T1000 (cell line): ENCODE results near the gene TEKTIP1.

ENCODE experiments used
- DNase-seq: peaks from one replicate; lab custom pipeline; 2025; ENCODE audit warnings: mixed read lengths; lab: John Stamatoyannopoulos, UW

The TEKTIP1 gene

DNA sequence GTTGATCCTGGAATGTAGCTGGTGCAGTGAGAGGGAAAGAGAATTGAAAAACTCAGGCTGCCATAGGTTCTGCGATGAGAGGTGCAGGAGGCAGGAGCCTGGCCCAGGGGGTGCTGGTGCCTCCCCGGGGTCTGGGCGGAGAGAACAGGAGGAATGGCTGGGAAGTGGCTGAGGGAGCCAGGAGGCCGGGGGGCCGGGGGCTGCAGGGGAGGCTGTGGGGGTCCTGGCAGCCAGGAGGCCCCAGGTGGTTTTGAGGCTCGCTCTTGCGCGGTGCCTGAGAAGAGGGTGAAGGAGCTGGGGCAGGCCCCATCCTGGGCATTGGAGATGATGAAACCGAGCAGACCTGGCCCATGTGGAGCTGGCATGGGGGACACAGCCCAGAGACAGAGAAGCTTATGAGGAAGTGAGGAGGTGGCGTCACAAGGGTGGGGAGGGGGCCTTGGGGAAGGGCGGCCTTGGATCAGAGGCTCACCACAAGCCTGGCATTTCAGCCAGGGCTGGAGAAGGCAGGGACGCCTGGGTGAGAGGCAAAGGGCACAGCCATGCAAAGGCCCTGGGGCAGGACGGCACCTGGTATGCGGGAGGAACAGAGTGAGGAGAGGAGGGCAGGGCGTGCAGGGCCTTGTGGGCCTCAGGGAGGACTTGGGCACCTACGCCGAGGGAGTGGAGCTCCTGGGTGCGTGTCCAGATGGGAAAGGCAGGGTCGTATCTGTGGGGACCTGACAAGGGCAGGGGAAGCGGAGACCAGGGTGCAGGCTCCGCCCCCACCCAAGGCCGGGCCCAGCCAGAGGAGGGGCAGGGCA, 1.3 kb upstream of the TEKTIP1 start:
- DNase-seq: no peak

DNA sequence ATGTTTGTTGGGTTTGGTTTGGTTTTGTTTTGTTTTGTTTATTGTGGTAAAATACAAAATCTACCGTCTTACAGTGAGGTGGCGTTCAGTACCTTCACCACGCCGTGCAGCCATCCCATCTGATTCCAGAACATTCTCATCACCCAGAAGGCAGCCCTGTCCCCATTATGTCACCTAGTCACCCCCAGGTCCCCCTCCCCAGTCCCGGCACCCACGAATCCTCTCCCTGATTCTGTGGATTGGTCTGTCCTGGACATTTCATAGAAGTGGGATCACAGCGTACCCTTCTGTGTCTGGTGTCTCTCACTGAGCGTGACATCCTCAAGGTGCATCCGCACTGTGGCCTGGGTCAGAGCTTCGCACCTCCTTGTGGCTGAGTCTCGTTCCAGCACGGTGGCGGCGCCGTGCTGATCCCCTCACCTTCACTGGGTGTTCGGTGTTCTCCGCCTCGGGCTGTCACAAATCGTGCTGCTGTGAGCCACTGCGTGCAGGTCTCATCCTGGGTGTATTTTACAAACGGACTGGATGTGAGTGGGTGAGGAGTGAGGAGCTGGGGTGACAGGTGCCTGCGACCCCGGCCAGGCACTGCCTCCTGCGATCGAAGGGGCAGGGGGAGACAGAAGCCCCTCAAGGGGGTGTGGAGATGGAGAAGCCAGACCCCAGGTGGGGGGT, 580 bp upstream of the TEKTIP1 start:
- DNase-seq: no peak

DNA sequence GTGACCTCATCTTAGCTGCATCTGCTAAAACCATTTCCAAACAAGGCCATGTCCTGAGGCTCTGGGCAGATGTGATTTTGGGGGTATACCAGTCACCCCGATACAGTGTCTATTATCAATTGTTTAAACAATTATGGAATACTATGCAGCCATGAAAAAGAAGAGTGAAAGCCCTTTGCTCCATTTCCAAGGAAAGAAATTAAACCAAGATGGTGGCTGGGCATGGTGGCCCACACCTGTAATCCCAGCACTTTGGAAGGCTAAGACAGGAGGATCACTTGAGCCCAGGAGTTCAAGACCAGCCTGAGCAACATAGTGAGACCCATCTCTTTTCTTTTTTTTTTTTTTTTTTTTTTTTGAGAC, 763 bp downstream of the TEKTIP1 start:
- DNase-seq: no peak

DNA sequence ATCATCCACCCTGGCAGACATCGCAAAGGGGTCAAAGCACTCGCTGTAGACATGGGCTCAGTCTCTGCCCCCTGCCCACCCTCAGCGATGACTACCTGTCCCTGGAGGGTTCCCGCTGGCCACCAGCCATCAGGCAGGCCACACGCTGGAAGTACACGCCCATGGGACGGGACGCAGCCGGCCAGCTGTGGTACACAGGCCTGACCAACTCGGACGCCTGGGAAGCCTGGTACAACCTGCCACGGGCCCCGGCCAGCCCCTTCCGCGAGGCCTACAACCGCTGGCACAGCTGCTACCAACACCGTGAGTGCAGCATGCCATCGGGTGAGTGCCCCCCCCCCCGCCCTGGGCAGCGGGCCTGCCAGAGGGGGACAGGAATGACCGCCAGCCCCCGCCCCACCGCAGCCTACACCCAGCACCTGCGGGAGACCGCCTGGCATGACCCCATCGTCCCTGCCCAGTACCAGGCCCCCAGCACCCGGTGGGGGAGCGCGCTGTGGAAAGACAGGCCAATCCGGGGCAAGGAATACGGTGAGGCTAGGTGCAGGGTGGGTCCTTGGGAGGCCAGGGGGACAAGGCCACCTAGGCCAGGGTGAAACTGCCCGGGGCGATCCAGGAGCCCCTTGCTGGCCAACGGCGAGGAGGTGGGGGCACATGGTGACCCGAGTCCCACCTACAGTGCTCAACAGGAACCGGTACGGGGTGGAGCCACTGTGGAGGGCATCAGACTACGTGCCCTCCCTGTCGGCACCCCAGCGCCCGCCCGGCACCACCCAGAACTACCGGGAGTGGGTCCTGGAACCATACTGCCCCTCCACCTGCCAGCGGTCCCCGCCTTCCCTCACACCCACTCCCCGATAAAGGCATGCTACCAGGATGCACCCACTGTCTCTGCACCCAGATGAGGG, 4.4 kb downstream of the TEKTIP1 start:
- no peak for DNase-seq

DNA sequence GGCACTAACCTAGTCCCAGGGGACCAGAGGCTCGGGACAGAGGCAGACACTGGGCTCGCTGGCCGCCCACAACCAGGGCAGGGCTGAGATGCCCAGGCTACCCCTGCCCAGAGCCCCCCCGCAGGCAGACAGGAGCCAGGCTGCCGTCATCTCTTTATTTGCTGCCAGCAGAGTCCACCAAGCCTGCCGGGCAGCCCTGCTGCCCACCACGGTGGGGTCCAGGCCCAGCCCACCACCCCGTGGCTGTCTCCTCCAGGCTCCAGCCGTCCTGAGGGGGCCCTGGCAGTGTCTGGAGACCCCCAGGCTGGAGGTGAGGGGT, 5.0 kb downstream of the TEKTIP1 start:
- no peak for DNase-seq

DNA sequence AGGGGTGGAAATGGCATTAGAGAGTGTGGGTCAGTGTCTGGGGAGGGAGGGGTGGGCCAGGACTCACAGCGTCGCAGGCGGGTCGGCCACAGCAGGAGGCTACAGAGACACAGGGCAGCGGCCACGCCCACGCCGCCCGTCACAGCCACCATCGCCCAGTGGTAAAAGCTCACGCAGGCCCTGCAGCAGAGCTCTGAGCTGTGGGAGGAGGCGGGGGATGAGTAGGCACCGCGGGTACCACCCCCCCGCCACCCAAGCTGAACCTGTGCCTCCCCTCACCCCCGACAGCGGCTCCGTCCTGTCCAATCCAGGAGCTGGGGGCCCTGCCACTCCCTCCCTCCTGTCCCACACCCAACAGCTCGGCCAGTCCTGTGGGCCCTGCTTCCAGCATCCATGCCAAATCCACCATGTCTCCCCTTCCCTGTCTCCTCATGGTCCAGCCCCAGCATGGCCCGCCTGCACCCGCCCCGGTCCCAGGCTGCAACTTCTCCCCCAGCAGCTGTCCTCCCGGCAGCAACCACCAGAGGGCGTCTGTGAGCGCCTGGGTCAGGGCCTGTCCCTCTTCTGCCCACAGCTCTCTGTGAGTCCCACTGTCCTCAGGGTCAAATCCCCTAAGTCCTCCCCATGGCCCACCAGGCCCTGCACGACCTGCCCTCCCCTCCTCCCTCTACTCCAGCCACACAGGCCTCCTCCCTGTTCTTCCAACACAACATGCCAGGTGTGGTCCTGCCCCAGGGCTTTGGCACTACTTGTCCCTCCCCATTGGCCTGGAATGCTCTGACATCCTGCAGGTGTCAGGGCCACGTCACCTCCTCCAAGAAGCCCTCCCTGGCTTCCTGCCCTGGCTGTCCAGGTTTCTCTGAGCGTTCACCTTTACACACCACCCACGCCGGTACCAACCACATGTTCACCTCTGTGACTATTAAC, 6.0 kb downstream of the TEKTIP1 start:
- DNase-seq: peak; percentile 58

DNA sequence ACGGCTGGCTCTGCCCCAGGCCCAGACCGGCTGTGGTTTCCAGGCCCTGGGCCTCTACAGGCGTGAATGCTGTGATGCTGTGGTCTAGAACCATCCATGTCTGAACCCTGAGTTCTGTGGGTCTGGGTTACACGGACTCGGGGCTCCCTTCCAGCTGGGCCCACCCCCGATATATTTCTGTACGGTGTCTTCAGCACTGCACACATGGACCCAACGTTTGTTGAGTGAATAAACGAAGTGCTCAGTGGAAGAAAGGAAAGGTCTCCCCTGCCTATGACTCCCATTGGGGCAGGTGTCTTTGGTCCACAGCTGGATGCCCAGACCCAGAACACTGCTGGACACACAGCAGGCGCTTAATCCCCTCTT, 6.7 kb downstream of the TEKTIP1 start:
- DNase-seq: no peak

DNA sequence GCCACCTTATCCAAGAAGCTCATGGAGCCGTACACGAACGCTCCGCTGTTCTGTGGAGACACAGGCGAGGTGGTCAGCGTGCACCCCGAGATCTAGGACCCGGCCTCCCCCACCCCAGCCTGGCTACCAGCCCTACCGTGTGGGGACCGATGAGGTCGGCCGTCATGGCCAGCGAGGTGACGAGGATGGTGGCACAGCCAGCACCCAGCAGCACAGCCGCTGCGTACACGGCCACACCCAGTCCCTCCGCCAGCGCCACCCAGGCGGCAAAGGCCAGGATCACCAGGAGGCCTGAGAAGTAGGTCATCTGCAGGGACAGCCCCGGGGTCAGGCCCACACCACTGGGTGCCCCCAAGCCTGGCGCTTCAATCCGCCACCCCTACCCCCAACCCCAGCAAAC, 7.1 kb downstream of the TEKTIP1 start:
- no peak for DNase-seq

DNA sequence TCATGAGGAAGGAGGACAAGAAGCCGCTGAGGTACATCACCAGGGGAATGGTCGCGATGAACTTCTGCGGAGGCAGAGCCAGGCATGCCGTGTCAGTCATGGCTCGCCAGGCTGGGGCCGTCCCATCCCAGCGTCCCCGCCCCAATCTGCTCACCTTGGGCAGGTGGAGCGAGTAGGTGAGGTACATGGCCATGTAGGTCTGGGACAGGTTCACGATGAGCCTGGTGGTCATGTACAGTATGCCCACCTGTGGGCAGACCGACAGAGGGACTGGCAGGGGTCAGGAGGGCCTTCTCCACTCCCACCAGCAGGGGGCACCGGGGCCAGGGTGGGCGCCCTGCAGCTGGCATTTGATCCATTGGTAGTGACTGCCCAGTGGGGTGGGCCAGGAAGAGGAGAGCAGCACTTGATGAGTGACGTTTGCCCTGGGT, 8.3 kb downstream of the TEKTIP1 start:
- no peak for DNase-seq

DNA sequence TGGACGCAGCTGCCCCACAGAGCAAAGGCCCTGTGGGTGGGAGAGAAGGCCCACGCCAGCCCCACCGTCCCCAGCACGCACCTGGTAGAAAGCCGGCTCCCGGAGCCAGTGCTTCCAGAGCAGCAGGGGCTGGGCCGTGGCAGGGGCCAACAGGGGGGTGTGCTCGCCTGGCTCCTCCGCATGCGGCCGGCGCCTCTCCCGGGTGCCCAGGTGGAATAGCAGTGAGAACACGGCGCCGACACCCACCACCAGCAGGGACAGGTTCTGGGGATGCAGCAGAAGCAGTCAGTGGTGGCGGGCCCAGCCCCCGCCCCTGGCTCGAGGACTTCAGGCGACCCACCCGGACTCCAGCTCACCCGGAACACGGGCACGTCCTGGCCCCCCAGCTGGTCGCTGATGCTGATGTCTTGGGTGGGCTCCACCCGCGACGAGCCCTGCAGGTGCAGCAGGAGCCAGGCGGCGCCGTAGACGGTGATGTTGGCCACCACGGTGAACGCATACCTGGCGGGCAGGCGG, 8.9 kb downstream of the TEKTIP1 start:
- no peak for DNase-seq

DNA sequence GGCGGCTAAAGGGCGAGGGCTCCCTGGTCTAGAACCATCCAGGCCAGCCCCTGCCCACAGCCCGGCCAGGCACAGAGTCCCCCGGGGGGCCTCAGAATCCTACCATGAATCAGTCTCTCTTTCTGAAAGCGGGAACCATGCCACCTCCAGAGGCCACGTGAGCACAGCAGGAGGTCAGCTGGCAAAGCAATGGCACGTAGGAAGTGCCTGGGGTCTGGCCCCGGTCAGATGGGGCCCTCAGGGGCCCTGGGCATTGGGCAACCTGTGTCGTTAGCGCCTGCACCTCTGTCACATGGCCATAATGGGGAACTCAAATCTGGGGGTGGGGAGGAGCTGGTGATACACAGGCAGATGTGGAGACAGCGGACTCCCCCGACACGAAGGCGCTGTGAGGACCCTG, 9.6 kb downstream of the TEKTIP1 start:
- peak; percentile 18 for DNase-seq

DNA sequence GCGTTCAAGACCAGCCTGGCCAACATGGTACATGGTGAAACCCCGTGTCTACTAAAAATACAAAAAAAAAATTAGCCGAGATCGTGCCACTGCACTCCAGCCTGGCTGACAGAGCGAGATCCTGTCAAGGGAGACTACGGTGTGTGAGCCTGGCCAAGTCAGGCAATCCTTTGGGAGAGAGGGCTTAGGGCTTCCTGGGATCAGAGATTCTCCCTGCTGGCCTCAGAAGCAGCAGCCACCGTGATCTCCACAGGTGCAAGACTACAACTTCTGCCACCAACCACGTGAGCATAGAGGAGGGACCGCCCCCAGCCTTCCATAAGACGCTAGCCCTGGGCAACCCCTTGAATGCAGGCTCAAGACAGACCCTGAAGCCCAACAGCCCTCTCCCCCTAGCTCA, 10.8 kb downstream of the TEKTIP1 start:
- DNase-seq: no peak

DNA sequence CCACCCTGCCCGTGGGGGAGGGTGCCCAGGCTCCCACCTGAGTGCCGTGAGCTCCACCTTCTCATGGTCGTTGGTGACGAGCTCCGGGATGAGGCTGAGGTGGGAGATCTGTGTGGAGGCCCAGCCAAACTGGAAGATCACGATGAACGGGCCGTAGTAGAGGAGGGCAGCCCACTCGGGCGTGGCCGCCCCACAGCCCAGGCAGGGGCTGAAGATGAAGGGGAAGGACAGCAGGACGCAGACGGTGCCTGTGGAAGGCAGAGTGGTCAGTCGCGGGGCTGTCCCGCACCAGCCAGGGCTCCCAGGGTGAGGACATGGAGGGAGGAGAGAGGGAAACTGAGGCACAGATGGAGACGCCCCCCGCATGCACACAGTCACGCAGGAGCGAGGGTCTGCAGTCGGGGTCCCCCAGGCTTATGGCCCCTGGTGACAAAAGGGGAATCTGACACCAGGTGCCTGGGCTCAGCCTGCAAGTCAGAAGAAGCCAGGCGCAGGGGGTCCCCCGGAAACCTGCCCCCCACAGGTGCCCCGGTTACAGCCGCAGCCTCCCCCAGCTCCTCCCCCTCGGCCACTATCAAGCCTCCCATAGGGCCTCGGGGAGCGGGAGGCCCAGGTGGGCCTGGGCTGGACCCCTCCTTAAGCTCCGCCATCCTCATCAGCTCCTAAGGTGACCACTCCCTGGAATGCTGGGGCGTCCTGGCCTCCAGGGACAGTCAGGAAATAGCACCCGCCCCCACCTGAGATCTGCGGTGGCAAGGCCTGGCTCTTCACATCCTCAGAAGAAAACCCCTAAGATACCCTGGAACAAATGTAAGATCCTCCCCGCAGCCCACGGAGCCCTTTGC, 12.2 kb downstream of the TEKTIP1 start:
- no peak for DNase-seq

DNA sequence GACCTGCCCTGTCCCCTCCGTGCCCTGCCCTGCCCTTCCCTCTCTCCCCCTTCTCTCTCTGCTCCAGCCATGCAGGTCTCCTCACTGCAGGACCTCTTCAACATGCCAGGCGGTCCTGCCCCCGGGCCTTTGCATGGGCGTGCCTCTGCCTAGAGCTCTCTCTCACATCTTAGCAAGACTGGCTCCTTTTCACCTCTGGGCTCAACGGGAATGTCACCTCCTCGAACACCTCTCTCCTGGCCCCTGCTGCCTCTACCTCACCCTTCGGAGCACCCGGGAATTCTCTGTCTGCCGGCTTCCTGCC, 12.8 kb downstream of the TEKTIP1 start:
- no peak for DNase-seq

DNA sequence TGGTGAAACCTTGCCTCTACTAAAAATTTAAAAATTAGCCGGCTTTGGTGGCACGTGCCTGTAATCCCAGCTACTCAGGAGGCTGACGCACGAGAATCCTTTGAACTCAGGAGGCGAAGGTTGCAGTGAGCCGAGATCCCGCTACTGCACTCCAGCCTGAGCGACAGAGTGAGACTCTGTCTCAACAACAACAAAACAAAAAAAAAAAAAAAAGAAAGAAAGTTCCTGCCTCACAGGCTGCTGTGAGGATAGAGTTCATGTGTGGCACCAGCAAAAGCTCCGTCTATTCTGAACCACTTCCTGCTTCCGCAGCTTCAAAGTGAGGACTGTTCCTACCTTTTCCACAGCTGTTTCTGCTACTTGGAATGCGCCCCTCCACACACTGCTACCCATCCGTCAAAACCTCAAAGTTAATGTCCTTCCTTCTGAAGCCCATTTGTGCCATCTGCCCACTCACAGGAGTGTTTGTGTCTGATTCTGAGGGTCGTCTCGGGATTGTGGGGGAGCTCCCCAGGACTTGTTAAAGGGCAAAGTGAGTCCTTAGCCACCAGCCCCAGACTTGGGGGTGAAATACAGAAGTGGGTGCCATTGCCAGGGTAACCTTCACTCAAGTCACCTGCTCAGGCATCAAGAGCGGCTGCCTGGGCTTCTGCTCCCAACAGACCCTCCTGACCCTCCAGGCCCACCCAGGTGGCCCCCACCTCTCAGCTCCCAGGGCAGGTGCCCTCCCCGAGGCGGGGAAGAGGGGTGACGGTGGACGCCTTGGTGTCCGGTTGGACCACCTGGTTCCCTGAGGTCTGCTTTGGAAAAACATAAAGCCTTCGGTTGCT, 15.5 kb downstream of the TEKTIP1 start:
- no peak for DNase-seq

DNA sequence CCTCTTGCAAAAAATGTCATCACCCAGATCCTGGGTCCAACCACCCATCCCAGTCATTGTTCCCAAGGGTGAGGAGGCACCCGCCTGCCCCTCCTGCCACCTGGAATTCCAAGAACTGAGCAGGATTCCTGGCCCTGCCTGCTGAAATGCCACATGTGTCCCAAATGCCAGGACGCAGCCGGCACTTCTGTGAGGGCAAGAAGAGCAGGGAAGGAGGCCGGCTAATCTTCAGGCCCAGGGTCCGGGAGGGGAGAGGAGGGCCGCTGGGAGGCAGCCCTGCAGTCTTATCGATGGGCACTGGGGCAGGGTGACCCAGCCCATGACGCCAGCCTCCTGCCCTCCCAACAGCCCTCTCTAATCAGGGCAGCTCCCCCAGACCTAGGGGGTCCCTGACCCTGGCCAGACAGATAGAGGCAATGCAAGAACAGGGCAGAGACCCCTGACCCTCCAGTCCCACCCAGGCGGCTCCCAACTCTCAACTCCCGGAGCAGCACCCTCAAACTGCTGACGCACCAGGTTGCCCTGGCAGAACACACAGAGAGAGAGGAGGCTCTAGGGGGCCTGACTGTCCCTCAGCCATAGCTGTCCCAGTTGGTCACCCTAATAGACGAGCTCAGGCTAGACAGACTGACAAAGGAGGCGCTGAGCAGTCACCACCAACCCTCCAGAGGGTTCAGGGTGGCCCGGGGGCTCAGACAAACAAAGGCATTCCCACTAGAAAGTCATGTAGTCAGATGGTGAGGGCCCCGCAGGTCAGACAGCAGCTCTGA, 16.9 kb downstream of the TEKTIP1 start:
- no peak for DNase-seq

DNA sequence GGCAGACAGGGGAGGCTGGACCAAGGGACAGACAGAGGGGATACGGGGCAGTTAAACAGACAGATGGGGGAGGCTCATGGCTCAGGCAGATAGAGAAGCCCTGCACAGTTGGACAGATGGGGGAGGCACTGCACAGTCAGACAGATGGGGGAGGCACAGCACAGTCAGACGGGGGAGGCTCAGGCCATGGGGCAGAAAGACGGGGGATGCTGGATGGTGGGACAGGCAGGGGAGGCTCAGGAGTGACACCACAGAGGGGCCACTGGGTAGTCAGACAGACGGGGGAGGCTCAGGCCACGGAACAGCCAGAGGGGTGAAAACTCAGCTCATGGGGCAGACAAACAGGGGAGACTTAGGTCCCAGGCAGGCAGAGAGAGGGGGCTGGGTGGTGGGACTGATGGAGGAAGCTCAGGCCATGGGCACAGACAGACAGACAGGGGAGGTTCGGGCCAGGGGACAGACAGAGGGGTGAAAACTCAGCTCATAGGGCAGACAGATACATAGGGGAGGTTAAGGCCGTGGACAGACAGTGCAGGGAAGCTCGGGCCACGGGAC, 17.5 kb downstream of the TEKTIP1 start:
- DNase-seq: no peak

DNA sequence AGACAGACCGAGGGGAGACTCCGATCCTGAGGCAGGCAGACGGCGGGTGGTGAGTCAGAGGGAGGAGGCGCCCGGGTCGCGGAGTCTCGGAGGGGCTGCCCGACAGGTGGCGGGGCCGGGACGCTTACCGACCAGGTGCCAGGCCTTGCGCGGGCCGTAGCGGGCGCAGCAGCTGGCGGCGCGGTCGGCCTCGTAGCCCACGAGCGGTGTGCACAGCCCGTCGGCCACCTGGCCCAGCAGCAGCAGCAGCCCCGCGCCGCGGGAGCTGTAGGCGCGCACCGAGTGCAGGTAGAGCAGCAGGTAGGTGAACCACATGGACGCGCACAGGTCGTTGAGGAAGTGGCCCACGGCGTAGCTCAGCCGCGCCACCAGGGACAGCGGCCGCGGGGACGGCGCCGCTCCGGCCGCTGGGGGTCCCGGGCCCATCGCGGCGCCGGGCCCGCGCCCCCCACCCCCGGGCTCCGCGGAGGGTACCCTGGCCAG, 18.0 kb downstream of the TEKTIP1 start:
- no peak for DNase-seq
